ENCODE results near the gene CEACAM7.

GRCh38 chr19:41624937-41625336, 63.1 kb downstream of the CEACAM7 start:
- TF ChIP-seq CTCF (conservative IDR thresholded peaks at IDR 0.05) (no peak), EZH2 (IDR thresholded peaks at IDR 0.05; ENCODE audit: low read depth) (no peak)
